ENCODE data around the gene GTPBP8.

GTPBP8 gene

GRCh38 chr3:112976953-112977352, 13.8 kb upstream of the GTPBP8 start:
- no peak for TF ChIP-seq CTCF (IDR thresholded peaks at IDR 0.05)

GRCh38 chr3:112979244-112979832, 11.4 kb upstream of the GTPBP8 start:
- peak; percentile 66 for TF ChIP-seq CTCF (IDR thresholded peaks at IDR 0.05)

- TF ChIP-seq CTCF (IDR thresholded peaks at IDR 0.05): no peak
Measured at GRCh38 chr3:112980080-112980479, 10.7 kb upstream of the GTPBP8 start.

GRCh38 chr3:112982710-112983109, 8.1 kb upstream of the GTPBP8 start:
- no peak for TF ChIP-seq CTCF (IDR thresholded peaks at IDR 0.05)

GRCh38 chr3:112984485-112984884, 6.3 kb upstream of the GTPBP8 start:
- TF ChIP-seq CTCF (IDR thresholded peaks at IDR 0.05): no peak

- TF ChIP-seq CTCF (IDR thresholded peaks at IDR 0.05): no peak
Measured at GRCh38 chr3:112987710-112988334, 3.0 kb upstream of the GTPBP8 start.

- TF ChIP-seq CTCF (IDR thresholded peaks at IDR 0.05): no peak
Measured at GRCh38 chr3:112995800-112996199, 5.0 kb downstream of the GTPBP8 start.

GRCh38 chr3:113000691-113001090, 9.9 kb downstream of the GTPBP8 start:
- TF ChIP-seq CTCF (IDR thresholded peaks at IDR 0.05): no peak

All from LNCAP (cell line).